GM18909 (cell line): ENCODE results near the gene DIPK1A.

Experiments
- ATAC-seq: cut with Tn5 transposase; IDR thresholded peaks from one replicate; pipeline ENCODE4 v1.9.1; 2021; ENCODE audit warnings: mild to moderate bottlenecking; ENCODE audit not compliant: unreplicated experiment, poor library complexity

Gene DIPK1A

DNA sequence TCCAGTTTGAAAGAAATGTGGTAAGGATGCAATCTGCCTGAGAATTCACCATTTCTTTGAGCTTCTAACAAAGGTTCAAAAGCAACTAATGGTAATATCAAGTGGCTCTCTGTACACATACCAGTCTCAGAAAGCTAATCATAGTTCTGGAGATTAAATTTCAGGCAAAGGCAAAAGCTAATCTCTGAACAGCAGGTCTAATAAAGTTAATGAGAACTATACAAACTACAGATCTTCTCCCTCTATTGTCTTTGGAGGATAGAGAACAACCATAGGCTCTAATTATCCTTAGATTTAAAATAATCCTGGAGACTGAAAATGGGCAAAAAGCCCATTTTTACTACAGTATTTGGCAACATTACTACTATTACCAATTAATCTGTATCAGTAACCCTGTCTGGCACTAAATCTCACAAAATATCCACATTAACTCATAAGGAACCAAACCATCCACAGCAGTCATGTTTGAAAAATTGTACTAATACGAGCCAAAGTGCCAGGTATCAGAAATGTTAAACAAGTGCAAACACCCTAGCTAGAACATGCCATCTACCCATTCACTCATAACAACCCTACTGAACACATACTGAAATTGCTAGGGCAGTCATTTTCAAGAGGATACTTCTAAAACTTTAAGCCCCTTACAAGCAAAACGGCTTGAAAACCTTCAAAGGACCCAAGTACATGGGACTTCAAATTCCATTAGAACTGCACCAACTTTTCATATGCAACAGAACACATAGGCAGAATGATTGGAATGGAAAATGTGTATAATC lies 4.8 kb downstream of the DIPK1A start:
- ATAC-seq: no peak

DNA sequence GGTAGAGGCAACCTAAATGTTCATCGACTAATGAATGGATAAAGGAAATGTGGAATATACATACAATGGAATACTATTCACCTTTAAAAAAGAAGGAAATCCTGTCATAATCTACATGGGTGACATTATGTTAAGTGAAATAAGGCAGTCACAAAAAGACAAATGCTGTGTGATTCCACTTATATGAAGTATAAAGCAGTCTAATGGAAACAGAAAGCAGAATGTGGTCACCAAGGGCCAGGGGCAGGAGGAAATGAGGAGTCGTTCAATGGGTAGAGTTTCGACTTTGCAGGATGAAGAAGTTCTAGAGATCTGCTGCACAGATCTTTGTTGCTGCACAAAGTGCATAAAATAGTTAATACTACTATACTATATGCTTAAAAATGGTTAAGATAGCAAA lies 7.8 kb downstream of the DIPK1A start:
- ATAC-seq: peak; percentile 69

DNA sequence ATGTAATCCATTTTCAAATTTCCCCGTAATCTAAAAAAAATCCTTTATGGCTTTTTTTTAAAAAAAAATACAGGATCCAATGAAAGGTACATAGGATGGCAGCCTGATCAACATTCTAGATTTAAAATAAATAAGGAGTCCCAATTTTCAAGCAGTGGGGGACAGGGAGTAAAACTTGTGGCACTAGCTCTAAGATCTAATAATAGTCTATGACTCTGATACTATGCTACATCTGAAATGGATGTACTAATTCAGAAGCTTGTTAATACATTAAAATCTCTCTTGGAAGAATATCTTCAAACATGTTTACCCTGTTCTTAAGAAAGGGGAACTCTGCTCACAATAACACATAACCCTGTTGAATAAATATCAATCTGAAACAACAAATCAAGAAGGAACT lies 8.5 kb downstream of the DIPK1A start:
- no peak for ATAC-seq

DNA sequence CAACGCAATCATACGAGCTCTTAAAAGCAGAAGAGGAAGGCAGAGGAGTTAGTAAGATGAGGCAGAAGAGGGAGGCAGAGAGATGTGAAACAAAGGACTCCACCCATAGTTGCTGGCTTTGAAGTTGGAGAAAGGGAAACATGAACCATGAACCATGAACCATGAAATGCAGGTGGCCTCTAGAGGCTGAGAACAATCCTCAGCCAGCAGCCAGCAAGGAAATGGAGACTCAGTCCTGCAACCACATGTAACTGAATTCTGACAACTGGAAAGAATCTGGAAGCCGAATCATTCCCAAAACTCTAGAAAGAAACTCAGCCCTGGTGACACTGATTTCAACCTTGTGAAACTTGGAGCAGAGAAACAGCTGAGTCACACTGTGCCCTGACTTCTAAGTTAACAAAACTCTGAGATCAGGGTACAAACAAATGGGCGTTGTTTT lies 10.1 kb downstream of the DIPK1A start:
- peak; percentile 72 for ATAC-seq

DNA sequence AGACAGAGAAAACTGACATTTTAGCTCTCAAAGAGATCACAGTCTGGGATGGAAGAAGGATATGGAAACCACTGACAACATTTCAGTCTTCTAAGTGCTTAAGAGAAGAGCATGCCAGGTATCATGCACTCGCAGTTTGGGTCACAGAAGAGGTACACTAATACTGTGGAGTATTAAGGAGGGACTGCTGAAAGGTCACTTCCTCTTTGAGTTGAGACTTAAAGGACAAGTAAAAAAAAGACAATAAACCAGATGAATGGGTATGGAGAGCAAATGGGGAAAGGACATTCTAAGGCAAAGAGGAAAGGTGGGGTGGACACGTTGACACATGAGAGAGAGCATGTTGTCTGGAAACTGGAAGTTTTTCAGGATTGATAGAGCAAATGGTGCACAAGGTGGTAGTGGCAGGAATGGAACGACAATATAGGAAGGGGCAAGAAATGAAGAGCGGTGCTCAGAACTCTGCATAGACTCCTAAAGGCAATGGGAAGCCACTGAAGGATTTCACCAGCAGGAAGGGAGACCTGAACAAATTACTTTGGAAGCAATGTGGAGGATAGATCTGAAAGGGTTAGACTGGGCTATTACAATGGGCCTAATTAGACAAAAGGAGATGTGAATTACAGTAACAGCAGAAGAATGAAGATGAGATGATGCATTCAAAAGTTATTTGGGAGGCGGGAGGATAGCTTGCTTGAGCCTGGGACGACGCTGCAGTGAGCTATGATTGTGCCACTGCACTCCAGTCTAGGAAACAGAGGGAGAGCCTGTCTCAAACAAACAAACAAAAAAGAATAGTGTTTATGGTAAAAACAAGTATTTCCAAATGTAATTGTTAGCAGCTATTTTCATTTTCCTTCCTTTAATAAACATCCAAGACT lies 11.1 kb downstream of the DIPK1A start:
- peak; percentile 36 for ATAC-seq

DNA sequence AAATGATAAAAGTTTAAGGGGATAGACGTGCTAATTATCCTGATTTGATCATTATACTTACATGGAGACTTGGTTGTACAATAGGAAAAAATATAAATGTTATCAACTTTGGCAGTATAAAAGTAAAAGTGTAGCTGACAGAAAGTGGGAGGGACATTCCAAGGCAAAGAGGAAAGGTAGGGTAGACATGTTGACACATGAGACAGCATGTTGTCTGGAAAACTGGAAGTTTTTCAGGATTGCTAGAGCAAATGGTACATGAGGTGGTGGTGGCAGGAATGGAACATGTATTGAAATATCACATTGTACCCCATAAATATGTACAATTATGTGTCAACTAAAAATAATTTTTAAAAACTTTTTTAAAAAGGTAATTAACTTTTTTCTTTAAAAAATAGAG lies 13.2 kb downstream of the DIPK1A start:
- no peak for ATAC-seq

DNA sequence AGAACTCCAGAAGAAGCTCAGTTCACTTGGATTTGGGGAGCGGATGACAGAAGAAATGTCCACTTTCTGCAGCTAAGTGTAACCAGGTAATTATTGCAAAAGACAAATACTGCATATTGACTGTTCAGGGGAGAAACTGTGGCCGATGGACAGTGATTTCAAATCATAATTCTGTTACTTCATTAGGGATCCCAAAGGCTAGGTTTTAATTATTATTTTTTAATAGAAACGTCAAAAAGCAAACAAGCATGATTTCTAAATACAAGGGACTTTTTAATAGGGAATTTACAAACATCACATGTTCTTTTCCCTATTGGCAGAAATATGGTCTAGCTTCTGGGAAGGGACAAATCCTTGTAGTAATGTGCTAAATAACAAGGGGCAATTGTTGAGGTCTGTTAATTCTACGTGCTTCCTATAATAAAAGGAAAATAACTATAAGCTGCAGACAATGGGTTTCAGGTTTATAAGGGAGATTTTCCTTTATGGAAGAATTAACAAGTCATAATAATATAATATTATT lies 15.5 kb downstream of the DIPK1A start:
- ATAC-seq: no peak

DNA sequence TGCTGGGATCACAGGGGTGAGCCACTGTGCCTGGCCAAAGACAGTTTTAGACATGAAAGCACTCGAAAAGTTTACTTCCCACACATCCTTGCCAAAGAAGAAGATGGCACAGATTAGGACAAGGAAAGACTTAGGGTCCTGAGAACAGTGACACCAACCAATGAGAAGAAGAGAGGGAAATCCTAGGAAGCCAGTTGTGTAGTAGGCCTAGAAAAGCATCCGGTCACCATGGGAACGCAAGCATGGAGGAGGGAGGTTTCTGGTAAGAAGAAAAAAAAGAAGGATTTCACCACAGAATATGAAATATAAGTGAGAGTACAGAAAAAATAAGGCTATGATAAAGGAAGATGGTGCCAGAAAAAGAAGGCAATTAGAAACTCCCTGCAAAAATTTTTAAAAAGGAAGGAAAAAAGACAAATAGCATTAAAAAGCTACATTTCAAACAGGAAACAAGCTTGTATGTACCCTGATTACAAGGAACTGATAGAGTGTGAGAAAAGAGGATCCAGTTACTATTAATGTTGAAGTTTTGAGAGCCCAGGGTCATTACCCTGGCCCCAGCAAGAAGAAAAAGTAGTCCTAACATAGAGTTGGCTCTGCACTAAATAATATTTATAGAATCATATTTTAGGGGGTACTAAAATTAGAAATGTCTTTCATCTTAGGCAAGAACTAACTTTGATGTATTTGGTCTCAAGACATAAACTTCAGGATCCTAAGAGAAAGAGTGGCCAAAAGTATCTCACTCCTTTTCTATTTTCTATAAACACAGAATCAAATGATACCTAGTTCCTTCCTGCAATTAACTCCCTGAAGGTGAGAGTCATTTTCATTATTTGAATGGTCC lies 16.1 kb downstream of the DIPK1A start:
- no peak for ATAC-seq

DNA sequence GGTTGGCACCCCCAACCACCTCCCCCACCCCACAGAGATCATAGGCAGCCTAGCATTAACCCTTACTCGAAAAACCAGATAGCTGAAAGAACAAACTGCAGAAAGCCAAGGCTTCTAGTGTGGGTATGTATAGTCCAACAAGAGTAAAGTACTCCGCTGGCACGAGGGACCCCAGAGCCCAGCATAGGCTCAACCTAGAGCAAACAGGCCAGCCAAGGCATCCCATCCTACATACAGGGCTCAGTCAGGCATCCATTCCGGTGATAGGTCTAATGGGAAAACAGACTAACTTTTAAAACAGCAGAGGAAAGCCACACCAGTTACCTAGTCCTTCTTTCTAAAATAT lies 17.8 kb downstream of the DIPK1A start:
- ATAC-seq: no peak

DNA sequence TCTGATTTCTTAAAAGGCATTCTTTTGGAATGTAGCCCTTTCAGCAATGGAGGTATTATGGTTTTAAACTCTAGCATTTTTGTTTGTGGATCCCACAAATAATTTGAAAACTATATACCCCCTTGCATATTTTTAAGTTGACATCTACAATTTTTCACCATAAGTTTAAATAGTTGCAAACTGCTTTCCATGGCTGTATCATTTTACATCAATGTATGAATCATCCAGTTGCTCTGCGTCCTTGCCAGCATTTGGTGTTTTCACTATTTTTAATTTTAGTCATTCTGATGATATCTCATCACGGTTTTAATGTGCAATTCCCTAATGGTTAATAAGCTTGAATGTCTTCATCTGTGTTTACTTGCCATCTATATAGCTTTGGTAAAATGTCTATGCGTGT lies 20.7 kb downstream of the DIPK1A start:
- ATAC-seq: no peak

DNA sequence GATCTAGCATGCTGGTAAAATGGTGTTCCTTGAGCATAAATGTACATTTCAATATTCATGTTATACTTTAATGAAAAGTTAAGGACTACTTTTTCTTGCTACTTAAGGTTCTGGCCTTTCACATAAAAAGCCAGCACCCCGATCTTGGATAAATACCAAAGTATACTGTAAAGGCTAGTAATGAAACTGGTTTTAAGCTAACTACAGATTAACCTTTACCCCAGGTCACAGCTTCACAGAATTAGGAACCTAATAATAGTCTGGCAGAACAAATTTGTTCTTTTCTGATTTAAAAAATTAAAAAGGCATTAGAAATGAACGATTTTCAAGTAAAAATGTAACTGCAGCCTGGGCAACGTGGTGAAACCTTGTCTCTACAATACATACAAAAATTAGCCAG lies 23.5 kb downstream of the DIPK1A start:
- ATAC-seq: no peak

DNA sequence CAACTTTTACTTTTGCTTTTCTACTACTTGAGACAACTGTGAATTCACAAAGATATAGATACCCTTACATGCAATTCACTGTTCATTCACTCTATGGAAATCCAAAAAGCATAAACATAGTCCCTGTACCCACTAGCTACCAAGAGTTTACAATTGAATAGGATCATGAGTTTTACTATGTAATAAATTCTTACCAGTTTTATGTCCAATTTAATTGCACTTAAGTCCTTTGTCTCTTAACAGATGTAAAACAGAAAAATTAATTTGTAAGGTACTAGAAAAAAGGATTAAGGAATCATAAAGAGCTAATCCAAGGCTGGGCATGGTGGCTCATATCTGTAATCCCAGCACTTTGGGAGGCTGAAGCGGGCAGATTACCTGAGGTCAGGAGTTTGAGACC lies 24.4 kb downstream of the DIPK1A start:
- no peak for ATAC-seq

DNA sequence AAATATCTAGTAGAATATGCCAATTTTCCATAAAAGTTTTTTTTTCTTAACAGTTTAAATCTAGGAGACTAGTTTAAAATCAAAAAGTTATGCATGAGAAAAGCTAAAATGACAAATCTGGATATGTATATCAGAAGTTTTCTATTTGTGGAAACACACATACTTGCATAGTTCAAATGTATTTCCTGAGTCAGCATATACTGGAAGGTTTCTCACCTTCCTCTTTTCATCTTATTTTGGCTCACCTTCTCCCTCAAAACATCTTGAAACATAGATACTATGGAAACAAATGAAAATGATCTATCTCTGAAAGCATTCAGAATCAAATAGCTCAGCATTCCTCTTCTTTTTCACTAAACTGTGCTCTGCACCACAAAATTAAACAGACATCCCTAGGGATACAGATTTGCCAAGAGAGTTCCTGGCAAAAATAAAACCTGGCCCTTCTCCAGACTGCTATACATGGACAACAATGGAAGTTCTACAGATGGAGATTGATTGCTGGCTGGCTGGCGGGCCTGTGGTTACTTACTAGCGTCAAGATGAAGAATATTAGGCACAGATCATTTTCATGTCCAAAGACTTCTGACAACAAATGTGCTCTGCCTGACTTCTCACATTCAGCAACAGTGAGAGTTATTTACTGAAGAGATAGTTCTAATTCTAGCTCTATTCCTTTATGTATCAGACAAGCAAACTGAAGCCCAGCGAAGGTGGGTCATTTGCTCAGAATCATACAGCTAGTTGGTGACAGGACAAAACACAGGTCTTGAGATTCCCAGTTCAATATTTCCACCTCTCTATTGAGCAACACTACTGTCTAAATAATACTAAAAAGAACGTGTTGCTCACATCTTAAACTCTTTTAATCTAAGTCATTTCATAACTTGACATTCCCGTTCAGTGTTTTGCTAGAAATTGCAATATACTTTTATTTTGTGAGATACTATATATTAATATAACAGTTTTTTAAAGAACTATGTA lies 26.6 kb downstream of the DIPK1A start:
- no peak for ATAC-seq

DNA sequence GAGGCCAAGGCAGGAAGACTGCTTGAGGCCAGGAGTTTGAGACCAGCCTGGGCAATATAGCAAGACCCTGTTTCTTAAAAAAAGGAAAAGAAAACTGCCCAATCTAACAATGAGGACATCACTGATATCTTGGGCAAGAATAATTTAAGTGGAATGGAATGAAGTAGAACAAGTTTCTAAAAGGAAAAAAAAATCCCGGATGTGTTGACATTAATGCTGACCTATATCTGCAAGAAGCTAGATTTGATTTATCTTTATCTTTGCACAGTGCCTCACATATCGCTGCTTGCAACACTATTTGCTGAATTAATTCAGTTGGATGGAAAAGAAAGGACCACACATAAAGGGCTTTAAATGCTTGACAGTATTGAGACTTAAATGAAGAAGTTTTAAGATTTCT lies 27.8 kb downstream of the DIPK1A start:
- no peak for ATAC-seq

DNA sequence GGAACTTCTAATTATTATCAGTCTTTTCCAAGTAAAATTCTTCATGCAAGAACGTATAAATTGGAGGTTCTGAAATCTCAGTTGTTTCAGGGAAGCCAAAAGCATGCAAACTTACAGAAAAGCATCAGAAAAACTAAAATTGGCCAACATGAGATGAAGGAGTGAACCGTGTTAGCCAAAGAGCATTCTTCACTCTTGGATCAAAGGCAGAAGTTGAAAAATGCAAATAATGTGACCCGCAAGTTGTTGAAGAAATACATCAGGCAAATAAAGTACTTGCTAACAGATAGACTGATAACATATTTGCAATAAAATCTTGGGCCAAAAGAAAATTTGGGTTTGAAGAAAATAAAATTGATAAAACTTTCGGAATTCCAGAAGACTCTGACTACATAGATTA lies 29.6 kb downstream of the DIPK1A start:
- no peak for ATAC-seq

DNA sequence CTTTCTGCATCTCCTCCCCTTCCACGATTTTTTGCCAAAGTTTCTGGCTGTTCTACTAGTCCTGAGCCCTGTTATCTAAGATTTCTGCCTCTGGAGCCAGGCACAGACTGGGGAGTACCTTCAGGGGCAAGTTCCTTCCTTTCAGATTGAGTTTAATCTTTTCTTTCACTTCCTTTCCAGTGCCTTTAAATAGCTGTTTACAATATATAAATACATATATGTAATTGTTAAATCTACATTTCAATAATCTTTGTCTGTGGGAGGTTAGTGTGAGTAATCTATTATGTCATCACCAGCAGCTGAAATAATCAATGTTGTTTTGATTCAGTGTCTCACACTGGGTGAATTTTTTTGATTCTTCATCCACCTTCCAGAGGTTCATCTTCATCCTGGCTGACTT lies 31.8 kb downstream of the DIPK1A start:
- no peak for ATAC-seq

DNA sequence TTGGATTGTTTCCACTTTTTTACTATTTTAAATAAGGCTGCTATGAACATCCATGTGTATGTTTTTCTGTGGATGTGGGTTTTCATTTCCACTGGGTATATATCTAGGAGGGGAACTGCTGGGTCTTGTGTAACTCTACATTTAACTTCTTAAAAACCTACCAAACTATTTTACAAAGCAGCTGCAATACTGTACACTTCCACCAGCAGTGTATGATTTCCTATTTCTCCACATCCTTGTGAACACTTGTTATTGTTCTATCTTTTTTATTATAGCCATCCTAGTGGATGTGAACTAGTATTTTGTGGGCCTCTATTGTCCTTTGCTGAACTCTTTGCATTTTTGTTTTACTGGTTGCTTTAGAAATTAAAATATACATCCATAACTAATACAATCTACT lies 33.4 kb downstream of the DIPK1A start:
- ATAC-seq: no peak

DNA sequence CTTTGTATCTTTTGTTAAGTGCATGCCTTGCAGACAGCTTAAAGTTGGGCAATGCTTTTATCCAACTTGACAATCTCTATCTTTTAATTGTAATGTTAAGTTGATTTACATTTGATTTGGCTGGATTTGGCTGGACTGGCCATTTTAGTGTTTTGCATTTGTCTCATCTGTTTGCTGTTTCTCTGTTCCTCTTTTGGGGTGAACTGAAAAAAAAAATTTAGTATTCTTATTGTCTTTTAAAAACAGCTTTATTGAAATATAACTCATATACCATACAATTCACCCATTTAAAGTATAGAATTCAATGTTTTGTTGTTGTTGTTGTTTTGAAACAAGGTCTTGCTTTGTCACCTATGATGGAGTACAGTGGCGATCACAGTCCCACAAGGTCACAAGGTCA lies 34.4 kb downstream of the DIPK1A start:
- ATAC-seq: no peak

DNA sequence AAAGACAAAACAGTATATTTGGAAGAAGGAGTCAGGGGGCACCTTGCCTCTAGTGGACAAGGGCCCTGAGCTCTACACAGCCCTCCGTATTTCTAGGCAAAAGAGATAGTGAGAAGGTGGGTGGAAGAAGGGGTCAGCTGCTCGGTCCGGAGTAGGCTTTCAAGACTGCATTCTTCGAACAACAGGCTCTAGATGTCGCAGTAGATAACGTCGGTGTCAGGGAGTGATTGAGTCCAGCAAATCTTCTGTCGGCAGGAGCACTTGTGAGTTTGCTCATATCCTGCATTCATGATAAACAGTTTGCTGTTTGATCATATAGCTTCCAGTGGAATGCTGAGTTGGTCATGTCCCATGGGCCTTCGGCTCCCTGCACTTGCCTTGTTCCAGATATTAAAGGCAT lies 36.8 kb downstream of the DIPK1A start:
- no peak for ATAC-seq
